Activated CD4-positive, alpha-beta T cell treated with anti-CD3 and anti-CD28 coated beads, Interleukin-2, Interleukin-4, amounts not matched to agents 100 ng/mL and 50 ng/mL, durations not matched to agents 16 hours and 8 hours (primary cell): ENCODE measurements around the gene CAMTA1.

Source experiments
- DNase-seq: peaks from one replicate; pipeline ENCODE4 v3.0.0-alpha.2; 2020; ENCODE audit warnings: low spot score

CAMTA1 gene

GRCh38 chr1:7388141-7388487 is 602.9 kb downstream of the CAMTA1 start:
- no peak for DNase-seq

- DNase-seq, result no peak
These were observed 603.4 kb downstream of the CAMTA1 start for GRCh38 chr1:7388488-7389185.

- DNase-seq, result no peak
These were observed 604.1 kb downstream of the CAMTA1 start for GRCh38 chr1:7389201-7389905.

- DNase-seq, result no peak
These were observed 604.8 kb downstream of the CAMTA1 start for GRCh38 chr1:7389906-7390603.

GRCh38 chr1:7390604-7391000 is 605.3 kb downstream of the CAMTA1 start:
- no peak for DNase-seq

- DNase-seq, result no peak
These were observed 607.9 kb downstream of the CAMTA1 start for GRCh38 chr1:7393136-7393535.

- no peak for DNase-seq
These were observed 610.0 kb downstream of the CAMTA1 start for GRCh38 chr1:7395251-7395650.

GRCh38 chr1:7398982-7399381 is 613.7 kb downstream of the CAMTA1 start:
- DNase-seq, result no peak

GRCh38 chr1:7399514-7400125 is 614.4 kb downstream of the CAMTA1 start:
- DNase-seq, result no peak

- DNase-seq, result no peak
These were observed 615.3 kb downstream of the CAMTA1 start for GRCh38 chr1:7400566-7400965.

GRCh38 chr1:7401814-7402547 is 616.7 kb downstream of the CAMTA1 start:
- no peak for DNase-seq

- no peak for DNase-seq
These were observed 617.2 kb downstream of the CAMTA1 start for GRCh38 chr1:7402548-7402850.

GRCh38 chr1:7403265-7404045 is 618.2 kb downstream of the CAMTA1 start:
- DNase-seq, result no peak

- DNase-seq, result no peak
These were observed 618.9 kb downstream of the CAMTA1 start for GRCh38 chr1:7404046-7404742.

- DNase-seq, result no peak
These were observed 620.7 kb downstream of the CAMTA1 start for GRCh38 chr1:7405844-7406500.

GRCh38 chr1:7406641-7407543 is 621.6 kb downstream of the CAMTA1 start:
- no peak for DNase-seq

- no peak for DNase-seq
These were observed 622.3 kb downstream of the CAMTA1 start for GRCh38 chr1:7407544-7407895.

GRCh38 chr1:7407980-7408770 is 622.9 kb downstream of the CAMTA1 start:
- DNase-seq, result no peak

GRCh38 chr1:7408771-7409150 is 623.5 kb downstream of the CAMTA1 start:
- no peak for DNase-seq
